Epithelial cell of proximal tubule (primary cell): Measurements from ENCODE around the gene DLX5. TPM values are rescaled to one million over a fixed set of nuclear protein-coding genes. Genes with fewer than 3 reads are reported as not detected.

Experiments used
- DNase-seq: peaks from one replicate; pipeline ENCODE4 v3.0.0-alpha.2; 2011; ENCODE audit warnings: low read depth
- H3K4me3 ChIP-seq: 2 replicates; pipeline ENCODE4 v1.5.1; 2011; ENCODE audit warnings: low read depth, mild to moderate bottlenecking, low read length
- CTCF ChIP-seq: conservative IDR thresholded peaks from 2 replicates; pipeline ENCODE4 v1.5.1; 2012; ENCODE audit warnings: low read depth, mild to moderate bottlenecking, low read length
- total RNA-seq: library from RNA; depleted of rRNA; stranded (reverse); fragments of >200 nt; gene quantifications from 2 replicates; pipeline ENCODE4 v1.2.3, GENCODE V29; 2015

Gene DLX5
- total RNA-seq, 1 donor from 2014 or later: not detected

DNA sequence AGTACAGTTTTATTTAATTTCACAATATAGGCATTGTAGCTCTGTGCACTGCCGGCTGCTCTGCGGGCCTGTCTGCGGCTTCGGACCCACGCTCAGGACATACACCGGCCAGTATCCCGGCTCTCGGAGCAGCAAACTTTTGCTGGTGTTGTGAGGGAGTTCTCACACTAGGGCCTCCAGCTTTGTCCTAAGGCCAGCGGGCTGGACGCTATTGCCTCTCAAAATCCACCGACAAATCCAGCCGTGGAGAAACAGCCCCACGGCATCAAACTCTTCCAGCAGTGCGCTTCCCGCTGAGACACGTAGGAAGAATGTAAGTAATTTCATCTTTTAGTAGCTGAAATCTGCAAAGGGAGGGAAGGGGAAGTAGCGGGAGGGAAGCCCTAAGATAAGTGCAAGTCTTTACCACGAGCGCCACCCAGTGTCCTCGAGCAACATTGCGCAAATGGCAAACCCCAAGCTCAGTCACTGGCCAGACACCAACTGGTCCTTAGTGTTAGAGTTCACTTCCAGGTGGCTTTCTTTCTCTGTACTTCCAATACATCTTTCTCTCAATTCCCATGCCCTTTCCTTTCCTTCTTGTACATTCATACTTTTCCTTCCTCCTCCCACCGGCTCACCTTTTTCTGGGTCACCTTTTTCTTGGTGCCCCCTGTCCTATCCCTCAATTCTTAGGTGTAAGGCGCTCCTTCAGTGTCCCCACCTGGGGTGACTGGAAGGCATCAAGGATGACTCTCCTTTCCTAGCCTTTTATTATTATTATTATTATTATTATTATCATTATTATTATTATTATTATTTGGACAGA lies 3.0 kb upstream of the DLX5 start:
- no peak for DNase-seq
- peak overlapping the region; percentile 49 for H3K4me3 ChIP-seq
- peak; percentile 98 for TF ChIP-seq CTCF

- peak overlapping the region; percentile 49 for H3K4me3 ChIP-seq
Observed at GRCh38 chr7:97026715-97027426, 2.2 kb upstream of the DLX5 start.

GRCh38 chr7:97025983-97026714 lies 1.5 kb upstream of the DLX5 start:
- TF ChIP-seq CTCF: no peak
- H3K4me3 ChIP-seq: no peak overlapping the region
- DNase-seq: no peak

More at GRCh38 chr7:97026715-97027426, 2.2 kb upstream of the DLX5 start:
- DNase-seq: no peak
- TF ChIP-seq CTCF: no peak

- no peak for TF ChIP-seq CTCF
- no peak overlapping the region for H3K4me3 ChIP-seq
- no peak for DNase-seq
Observed at GRCh38 chr7:97025130-97025499, 484 bp upstream of the DLX5 start.

DNA sequence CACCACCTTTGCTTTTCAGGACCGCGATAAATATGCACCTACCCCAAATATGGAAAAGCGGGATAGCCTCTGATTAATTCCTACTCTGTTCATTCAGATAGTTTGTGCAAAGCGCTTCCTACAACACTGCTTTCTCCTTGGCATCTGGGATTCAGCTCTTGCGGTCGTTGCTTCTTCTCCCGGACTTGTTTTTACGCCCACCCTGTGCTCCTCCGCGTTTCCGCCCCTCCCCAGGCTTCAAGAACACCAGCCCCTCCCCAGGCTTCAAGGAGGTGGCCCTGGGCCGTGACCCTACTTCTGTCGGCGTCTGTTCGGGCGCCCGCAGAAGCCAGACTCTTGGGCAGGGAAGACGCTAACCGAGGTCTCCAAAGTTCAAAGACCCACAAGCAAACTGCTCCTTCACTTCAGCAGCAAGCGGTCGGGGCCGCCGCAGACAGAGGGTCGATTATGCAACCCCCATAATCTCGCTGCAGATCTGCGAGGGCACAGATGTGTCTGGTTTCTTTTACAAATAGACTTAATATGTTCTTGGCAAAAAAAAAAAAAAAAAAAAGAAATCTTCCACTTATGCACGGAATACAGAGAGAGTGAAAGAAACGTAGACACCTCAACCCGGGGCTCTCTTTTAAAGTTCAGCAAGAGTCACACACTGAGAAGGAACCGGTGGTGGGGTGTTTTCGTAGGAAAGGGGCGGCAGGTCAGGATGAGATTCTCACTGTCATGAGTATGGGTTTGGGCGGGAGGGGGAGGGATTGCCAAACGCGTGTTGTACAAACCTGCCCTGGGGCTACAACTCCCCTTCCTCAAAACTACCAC lies 1.9 kb downstream of the DLX5 start:
- no peak overlapping the region for H3K4me3 ChIP-seq
- DNase-seq: no peak
- no peak for TF ChIP-seq CTCF

- DNase-seq: no peak
- no peak for TF ChIP-seq CTCF
- no peak overlapping the region for H3K4me3 ChIP-seq
Observed at GRCh38 chr7:97021747-97022490, 2.7 kb downstream of the DLX5 start.
